HG02970 (cell line): ENCODE measurements around the gene PCSK5.
"Not testable (repeated sequence)": the region's sequence is repeated elsewhere in the genome, so short reads cannot be mapped to it uniquely, and the experiment has no call there.

ENCODE experiments used
- ATAC-seq: cut with Tn5 transposase; IDR thresholded peaks from one replicate; pipeline ENCODE4 v1.9.1; 2021; ENCODE audit warnings: mild to moderate bottlenecking, moderate library complexity, moderate number of reproducible peaks; ENCODE audit not compliant: unreplicated experiment, low FRiP score

PCSK5 gene

DNA sequence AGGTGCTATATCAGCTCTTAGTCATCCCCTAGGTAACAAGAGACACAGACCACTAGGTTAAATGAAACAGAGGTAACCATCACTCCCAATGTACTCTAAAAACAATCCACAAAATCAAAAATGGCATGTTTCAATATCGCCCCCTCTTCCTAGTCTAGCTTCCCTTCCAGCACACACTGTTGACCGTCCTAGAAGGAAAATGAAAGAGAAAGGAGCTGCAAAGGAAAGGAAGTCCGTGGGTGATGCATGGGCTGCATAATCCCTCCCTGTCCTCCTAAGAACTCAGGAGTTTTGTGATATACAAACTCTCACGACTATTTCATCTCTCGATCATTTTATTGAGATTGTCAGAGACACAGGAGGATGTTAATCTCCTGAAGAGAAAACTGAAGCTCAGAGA, 402.2 kb downstream of the PCSK5 start:
- no peak for ATAC-seq

DNA sequence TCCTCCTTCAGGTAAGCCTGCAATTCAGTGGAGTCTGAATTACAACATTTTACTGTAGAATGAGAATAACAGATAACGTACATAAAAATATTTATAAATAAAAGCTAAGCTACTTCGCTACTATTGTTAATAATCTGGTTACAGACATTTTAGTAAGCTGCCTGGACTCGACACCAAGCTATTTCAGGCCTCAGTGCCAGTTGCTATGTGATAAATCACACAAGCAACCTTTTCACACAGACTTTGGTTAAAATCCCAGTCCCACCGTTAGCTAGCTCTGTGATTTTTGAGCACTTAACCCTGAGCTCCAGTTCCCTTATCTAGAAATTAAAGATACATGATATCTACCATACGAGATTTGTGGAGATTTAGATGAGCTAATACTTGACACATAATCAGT, 403.8 kb downstream of the PCSK5 start:
- no peak for ATAC-seq

DNA sequence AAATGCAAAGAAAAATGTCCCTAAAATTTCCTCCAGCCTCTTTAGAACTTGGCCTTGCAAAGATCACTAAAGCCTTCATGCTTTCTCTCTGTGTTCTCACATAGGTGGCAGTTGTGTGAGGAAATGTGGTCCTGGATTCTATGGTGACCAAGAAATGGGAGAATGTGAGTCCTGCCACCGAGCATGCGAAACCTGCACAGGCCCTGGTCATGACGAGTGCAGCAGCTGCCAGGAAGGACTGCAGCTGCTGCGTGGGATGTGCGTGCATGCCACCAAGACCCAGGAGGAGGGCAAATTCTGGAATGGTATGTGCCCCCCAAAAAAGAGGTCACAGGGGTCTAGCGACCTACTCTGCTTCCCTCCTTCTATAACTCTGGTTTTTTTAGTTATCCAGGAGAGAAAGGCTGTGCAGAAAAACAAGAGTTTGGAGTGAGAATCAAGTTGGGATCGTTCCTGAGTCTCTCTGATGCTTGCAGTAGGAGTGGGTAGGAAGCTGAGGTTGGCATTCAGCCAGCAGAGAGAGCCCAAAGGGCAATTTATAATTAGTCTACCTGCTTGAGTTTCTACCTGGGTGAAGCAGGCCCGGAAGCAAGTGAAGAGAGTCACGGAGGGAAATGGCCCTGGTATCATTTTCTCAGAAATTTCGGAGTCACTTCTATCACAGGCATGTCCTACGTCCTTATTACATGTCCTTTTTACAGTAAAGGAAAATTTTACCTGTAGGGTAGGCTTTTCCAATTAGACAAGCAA, 406.3 kb downstream of the PCSK5 start:
- ATAC-seq = no peak

DNA sequence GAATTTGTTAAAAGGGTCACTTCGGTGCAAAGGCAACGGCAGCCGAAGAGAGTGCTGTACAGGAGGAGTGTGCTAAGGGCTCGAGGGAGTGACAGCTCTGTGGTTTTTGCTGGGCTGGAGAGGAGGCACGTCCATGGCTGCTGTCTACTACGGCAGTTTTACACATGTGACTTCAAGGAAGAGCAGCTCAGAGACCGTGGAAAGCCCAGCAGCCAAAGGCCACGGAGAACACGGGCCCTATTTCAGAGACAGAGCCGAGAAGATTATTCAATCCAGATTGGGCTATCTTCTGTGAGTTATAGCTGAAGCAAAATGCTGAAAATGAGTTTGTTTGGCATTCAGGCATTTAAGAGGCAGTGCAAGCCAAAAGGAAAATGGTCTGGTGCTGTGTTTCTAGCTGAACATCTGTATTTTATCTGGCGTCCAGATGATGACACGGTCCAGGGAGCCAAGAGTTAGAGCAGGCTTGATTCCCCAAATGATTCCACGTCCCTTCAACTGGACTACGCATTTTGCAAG, 407.3 kb downstream of the PCSK5 start:
- ATAC-seq = no peak

DNA sequence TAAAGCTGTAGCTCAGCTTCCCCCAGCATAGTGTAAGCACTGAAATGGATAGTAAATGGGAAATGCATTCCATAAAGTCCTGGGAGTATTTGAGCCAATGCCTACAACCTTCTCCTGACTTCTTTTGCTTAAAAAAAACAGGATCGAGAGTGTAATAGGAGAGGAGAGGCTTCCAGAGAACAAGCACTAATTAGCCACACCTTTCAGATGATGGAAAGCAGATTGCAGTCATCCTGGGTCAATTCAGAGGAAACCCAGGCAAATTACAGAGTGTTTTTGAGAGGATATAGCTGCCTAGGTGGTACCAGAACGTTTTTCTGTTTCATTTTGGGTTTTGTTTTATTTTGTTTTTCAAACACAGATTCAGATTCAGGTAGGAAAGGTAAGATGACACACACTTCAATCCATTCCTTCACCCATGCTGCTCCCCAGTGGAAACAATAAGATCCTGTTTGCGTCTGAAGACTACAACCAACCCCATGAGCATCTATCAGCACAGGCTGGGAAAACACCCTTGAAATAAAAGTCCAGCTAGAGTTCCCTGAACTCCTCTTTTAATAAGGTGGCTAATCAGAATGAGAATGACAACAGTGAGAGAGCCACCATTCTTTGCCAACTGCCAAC, 408.2 kb downstream of the PCSK5 start:
- no peak for ATAC-seq

DNA sequence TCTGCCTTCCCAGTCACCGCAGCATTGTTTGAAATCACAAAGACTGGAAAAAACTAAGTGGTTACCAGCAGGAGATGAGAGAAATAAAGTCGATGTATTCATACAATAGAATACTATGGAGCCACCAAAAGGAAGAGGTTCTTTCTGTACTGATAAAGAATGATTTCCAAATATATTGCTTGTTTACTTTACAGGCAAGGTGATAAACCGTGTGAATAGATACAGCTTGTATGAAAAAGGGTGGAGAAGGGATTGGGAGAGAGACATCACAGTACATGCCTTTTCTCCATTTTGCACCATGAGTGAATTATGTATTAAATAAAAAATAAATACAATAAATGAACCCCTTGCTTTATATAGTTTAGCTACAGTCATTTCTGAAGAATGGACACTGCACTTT, 412.1 kb downstream of the PCSK5 start:
- no peak for ATAC-seq

DNA sequence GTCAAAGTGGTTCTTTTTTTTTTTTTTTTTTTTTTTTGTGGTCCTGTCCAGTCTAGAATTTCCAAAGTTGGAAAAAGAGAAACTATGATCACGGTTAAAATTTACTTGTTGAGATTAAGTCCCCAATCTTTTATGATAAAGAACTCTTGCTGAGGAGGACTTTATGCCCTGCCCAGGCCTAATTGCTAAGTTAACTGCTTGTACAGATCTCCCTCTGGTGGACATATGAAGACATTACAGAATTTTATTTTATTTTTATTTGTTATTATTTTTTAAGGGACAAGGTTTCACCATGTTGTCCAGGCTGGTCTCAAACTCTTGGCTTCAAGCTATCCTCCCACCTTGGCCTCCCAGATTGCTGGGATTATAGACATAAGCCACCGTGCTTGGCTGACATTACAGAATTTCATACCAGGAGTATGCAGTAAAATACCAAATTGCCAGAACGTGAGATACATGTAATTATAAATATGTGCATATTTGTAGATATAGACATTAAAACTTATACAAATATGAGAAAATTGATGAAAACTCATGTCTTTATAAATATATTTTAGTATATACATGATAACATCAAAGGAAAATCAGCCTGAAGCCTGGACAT, 412.6 kb downstream of the PCSK5 start:
- ATAC-seq = no peak

DNA sequence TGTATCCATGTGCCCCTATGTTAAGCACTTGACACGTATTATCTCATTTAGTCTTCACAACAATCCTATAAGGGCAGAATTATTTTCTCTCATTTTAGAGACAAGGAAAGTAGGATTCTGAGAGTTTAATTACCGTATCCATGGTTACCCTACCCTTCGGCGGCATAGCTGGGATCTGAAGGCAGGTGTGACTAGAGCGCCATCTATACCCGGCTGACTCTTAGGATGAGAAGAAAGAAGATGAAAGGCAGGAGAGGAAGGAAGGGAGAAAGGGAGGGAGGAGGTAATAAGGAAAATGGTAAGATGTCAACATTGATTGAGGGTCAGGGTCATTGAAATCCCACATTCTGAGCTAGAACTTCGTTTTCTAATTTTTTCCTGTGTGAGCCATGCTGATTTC, 416.6 kb downstream of the PCSK5 start:
- ATAC-seq = not testable (repeated sequence)

DNA sequence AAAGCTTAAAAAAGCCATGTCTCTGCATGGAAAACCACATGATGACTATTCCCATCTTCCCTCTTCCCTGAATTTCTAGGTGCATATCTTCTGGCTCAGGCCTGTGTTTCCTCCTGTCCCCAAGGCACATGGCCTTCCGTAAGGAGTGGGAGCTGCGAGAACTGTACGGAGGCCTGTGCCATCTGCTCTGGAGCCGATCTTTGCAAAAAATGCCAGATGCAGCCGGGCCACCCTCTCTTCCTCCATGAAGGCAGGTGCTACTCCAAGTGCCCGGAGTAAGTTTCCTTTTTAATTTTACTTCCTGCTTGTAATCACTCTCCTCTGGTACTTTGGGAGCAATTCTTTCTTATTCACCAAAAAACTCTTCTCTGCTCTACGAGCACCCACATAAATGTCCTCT, 420.1 kb downstream of the PCSK5 start:
- ATAC-seq = no peak

DNA sequence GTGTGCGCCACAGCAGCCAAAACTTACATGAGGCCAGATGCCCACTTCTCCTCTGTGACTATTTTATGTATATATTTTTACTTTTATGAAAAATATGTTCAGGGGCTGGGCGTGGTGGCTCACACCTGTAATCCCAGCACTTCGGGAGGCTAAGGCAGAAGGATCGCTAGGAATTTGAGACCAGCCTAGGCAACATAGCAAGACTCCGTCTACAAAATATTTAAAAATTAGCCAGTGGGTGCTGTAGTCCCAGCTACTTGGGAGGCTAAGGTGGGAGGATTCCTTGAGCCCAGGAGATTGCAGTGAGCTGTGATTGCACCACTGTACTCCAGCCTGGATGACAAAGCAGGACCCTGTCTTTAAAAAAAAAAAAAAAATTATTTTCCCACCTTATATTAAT, 420.5 kb downstream of the PCSK5 start:
- ATAC-seq = no peak

DNA sequence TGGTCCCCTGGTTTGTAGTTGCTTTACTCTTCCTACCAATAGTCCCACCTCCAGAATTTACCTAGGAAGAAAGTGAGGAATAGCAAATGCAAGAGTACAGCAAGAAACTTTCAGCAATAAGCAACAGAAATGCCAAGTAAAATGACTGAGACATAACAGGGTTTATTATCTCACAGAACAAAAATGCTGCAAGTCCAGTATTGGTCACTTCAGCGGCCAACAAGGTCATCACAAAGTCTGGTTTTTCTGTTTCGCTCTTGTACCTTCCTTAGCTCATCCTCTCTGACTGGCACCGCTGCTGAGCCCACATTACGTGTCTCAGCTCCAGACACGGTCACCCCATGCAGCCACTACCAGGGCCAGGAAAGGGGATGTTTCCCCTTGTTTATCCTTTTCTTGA, 421.1 kb downstream of the PCSK5 start:
- ATAC-seq = no peak

DNA sequence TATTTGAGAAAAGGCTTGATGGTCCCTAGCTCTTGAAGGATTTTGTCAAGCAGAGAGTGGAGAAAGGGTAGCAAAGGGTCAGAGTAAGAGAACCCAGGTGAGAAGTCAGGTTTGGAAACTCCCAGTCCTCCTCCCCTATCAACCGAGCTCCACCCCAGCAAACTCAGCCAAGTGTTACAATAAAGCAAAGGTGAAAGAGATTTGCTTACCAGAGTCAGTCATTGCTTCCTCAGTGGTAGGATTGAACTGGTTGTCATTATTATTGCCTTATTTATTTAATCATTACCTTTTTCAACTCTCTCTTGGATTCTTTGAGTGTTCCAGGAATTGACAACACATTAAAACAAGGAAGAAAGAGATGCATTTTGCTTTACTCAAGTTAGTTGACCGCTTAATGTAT, 423.3 kb downstream of the PCSK5 start:
- no peak for ATAC-seq

DNA sequence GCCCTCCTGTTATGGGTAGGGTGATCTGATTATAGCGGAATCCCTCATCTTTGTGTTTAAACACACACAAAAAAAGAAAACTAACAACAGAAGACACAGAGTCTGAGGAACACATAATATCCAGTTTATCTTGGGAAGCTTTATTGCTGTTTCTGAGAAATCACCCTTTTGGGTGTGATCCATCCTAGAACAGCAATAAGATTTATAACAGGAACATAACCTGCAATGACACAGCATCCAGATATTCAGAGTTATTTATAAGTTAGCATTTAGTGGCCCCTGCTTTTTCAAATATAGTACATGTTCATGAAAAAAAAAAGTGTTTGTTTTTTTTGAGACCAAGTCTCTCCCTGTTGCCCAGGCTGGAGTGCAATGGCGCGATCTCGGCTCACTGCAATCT, 423.8 kb downstream of the PCSK5 start:
- ATAC-seq = no peak

DNA sequence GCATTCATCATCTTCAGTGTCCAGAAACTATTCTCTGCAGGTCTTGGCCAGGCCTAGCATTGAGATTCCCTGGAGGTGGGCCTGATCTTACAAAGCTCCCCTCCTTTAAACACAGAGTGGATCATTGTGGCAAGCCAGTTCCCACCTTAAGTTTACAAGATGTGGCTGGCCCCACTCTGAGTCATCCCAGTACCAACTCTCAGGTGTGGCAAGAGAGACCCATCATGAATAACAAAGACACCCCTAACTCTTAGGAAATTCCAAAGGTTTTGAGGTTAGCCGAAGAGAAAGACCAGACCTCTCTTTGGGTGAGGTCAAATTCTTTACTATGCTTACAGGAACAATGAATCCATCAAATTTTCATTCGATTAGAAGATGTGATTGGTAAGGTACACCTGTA, 425.6 kb downstream of the PCSK5 start:
- no peak for ATAC-seq

DNA sequence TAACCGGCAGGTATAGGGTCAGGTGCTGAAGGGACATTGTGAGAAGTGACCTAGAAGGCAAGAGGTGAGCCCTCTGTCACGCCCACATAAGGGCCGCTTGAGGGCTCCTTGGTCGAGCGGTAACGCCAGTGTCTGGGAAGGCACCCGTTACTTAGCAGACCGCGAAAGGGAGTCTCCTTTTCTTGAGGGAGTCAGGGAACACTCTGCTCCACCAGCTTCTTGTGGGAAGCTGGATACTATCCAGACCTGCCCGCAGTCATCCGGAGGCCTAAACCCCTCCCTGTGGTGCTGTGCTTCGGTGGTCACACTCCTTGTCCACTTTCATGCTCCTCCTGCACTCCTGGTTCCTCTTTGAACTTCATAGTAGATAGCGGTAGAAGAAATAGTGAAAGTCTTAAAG, 429.0 kb downstream of the PCSK5 start:
- not testable (repeated sequence) for ATAC-seq

DNA sequence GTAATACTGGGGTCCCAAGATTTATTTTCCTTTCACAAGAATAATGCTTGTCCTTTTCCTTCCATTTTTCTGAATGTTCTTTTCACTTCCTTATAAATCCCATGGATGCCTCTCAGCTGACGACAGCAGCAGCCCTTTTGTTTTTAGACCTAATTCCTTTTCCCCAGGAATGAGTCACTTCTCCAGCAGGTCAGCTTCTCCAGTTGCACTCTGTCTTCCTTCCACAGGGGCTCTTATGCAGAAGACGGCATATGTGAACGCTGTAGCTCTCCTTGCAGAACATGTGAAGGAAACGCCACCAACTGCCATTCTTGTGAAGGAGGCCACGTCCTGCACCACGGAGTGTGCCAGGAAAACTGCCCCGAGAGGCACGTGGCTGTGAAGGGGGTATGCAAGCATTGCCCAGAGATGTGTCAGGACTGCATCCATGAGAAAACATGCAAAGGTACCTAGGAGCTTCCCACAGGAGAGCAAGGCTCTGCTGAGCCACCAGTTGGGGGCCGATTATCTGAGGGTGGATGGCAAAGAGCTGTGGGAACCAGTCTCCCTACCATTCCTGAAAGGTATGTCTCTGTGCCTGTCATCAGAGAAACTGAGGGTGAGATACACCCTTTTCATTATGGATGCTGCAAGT, 430.8 kb downstream of the PCSK5 start:
- ATAC-seq = no peak

DNA sequence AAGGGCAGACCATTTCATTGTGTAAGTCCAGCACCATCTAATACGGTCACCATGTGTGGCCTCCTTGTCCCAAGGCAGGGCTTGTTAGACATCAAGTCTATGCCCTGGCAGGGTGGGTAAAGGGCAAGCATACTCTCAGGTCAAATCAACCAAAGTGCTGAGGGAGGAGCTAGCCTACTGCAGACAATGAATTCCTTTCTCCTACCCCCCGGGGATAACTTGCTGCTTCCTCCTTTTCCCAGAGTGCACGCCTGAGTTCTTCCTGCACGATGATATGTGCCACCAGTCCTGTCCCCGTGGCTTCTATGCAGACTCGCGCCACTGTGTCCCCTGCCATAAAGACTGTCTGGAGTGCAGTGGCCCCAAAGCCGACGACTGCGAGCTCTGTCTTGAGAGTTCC, 432.3 kb downstream of the PCSK5 start:
- no peak for ATAC-seq

DNA sequence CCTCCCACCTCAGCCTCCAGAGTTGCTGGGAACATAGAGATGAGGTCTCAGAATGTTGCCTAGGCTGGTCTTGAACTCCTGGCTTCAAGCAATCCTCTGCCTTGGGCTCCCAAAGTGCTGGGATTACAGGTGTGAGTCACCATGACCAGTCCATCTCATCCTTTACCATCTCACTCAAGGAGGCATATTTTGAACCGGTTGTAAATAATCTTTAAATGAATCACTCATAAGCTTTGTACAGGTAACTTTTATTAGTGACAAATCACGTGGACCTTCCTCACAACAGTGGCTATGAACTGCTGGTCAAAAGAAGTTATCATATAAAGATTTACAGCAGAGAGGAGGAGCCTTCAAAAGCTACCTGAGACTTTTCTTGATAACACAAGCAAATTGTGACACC, 433.0 kb downstream of the PCSK5 start:
- ATAC-seq = no peak

DNA sequence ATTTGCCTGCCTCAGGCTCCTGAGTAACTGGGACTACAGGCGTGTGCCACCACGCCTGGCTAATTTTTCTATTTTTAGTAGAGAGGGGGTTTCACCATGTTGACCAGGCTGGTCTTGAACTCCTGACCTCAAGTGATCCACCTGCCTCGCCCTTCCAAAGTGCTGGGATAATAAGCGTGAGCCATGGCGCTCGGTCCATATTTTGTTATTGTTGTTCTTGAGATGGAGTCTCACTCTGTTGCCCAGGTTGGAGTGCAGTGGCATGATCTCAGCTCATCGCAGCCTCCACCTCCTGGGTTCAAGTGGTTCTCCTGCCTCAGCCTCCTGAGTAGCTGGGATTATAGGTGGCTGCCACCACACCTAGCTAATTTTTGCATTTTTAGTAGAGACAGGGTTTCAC, 433.6 kb downstream of the PCSK5 start:
- not testable (repeated sequence) for ATAC-seq

DNA sequence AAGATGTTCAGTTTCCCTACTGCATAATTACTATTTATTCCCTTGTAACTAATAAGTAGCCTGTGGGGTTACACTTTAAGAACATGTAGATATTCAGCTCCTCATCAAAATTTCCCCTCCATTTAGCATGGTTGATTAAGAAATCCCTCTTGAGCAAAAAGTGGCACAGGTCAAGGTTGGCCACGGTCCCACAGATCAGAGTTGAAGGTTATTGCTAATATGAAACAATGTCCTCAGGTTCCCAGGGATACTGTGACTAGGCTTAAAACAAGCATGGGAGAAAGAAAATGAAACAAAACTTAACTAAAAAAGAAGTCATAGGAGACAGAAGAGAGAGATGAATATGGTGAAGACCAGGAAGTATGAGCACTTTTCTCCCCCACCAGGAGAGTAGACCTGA, 439.6 kb downstream of the PCSK5 start:
- no peak for ATAC-seq

DNA sequence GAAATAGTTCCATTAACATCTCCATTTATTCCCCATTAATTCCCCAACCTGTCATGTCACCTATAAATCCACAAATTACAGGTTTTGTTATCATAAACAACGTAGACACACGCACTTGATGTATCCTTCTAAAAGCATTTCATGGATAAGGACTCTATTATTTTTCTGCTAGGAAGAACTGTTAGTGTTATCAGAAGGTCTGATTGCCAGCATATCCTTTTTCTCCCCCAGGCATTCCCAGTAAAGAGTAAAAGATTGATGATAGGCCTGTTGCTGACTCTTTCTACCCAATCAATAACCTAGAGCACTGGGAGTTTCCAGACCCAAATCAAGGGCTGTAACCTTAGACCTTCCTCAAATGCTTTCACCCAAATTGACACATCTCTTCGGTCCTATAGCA, 442.9 kb downstream of the PCSK5 start:
- no peak for ATAC-seq
